M059J (cell line): ENCODE results near the gene CNP. TPM values are rescaled to one million over a fixed set of nuclear protein-coding genes. Genes with fewer than 3 reads are reported as not detected.

Experiments
- DNase-seq: peaks from one replicate; pipeline ENCODE4 v3.0.0-alpha.2; 2012; ENCODE audit warnings: low read depth
- total RNA-seq: library from RNA; depleted of rRNA; stranded (reverse); fragments of >200 nt; shearing (Covaris generic); gene quantifications from 2 replicates; pipeline ENCODE4 v1.2.3, GENCODE V29; 2014

Gene CNP
- total RNA-seq, 1 experiment from 2014 or later, result 108 TPM

- DNase-seq, result no peak
Measured at GRCh38 chr17:41941168-41941567, 25.4 kb upstream of the CNP start.

- no peak for DNase-seq
Measured at GRCh38 chr17:41942626-41943373, 23.8 kb upstream of the CNP start.

- DNase-seq, result peak; percentile 20
Measured at GRCh38 chr17:41943492-41943891, 23.1 kb upstream of the CNP start.

GRCh38 chr17:41944943-41945342 lies 21.7 kb upstream of the CNP start:
- DNase-seq, result no peak

- no peak for DNase-seq
Measured at GRCh38 chr17:41948762-41949460, 17.7 kb upstream of the CNP start.

- no peak for DNase-seq
Measured at GRCh38 chr17:41956522-41956921, 10.1 kb upstream of the CNP start.

GRCh38 chr17:41957031-41957868 lies 9.3 kb upstream of the CNP start:
- DNase-seq, result peak; percentile 47

GRCh38 chr17:41957869-41958439 lies 8.6 kb upstream of the CNP start:
- no peak for DNase-seq

GRCh38 chr17:41959030-41959335 lies 7.6 kb upstream of the CNP start:
- no peak for DNase-seq

- peak; percentile 36 for DNase-seq
Measured at GRCh38 chr17:41959336-41960095, 7.1 kb upstream of the CNP start.

- no peak for DNase-seq
Measured at GRCh38 chr17:41962111-41962510, 4.5 kb upstream of the CNP start.

GRCh38 chr17:41962768-41963434 lies 3.7 kb upstream of the CNP start:
- peak; percentile 47 for DNase-seq

GRCh38 chr17:41965694-41966462 lies 717 bp upstream of the CNP start:
- peak; percentile 61 for DNase-seq

- DNase-seq, result no peak
Measured at GRCh38 chr17:41967141-41967920, 736 bp downstream of the CNP start.

GRCh38 chr17:41967921-41968578 lies 1.5 kb downstream of the CNP start:
- DNase-seq, result no peak

- DNase-seq, result no peak
Measured at GRCh38 chr17:41968676-41969075, 2.1 kb downstream of the CNP start.

- DNase-seq, result no peak
Measured at GRCh38 chr17:41970901-41971331, 4.3 kb downstream of the CNP start.

- DNase-seq, result no peak
Measured at GRCh38 chr17:41971721-41972523, 5.3 kb downstream of the CNP start.
